ENCODE data around the gene PLA2G2F.

DNA sequence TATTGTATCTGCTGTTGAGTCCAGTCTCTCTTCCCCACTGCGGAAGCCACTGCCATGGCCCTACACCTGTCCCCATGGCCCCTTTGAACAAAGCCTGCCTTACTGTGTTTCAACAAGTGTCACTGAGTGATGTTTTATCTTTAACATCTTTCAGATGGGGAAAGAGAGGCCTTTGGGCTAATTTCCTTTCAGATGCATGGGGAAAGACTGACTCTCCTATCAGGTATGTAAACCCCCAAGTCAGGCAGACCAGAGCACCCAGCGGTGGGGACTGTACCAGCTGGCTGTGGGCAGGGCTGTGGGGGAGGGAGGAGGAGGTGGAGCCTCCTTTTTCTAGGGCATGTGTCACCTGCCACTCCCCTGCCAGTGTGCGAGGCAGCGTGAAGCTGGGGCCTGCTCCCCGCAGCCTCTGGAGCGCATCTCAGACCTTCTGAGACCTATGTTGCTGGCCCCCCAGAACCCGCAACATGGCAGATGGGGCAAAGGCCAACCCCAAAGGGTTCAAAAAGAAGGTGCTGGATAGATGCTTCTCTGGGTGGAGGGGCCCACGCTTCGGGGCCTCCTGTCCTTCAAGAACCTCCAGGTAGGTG is at the start of gene PLA2G2F:
- TF ChIP-seq, protein P1, sequence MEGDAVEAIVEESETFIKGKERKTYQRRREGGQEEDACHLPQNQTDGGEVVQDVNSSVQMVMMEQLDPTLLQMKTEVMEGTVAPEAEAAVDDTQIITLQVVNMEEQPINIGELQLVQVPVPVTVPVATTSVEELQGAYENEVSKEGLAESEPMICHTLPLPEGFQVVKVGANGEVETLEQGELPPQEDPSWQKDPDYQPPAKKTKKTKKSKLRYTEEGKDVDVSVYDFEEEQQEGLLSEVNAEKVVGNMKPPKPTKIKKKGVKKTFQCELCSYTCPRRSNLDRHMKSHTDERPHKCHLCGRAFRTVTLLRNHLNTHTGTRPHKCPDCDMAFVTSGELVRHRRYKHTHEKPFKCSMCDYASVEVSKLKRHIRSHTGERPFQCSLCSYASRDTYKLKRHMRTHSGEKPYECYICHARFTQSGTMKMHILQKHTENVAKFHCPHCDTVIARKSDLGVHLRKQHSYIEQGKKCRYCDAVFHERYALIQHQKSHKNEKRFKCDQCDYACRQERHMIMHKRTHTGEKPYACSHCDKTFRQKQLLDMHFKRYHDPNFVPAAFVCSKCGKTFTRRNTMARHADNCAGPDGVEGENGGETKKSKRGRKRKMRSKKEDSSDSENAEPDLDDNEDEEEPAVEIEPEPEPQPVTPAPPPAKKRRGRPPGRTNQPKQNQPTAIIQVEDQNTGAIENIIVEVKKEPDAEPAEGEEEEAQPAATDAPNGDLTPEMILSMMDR (IDR thresholded peaks at IDR 0.05): no peak
- no peak for TF ChIP-seq POLR2A (IDR thresholded peaks at IDR 0.05)

All from testis (tissue), 2 donors.